ENCODE data around the gene PHLPP1.
"Not testable (repeated sequence)": the region's sequence is repeated elsewhere in the genome, so short reads cannot be mapped to it uniquely, and the experiment has no call there.

PHLPP1 gene

GRCh38 chr18:62894681-62895390, 179.5 kb downstream of the PHLPP1 start:
- no peak for DNase-seq (ENCODE audit: low read depth)

GRCh38 chr18:62897153-62897552, 181.8 kb downstream of the PHLPP1 start:
- peak; percentile 42 for DNase-seq (ENCODE audit: low read depth)

GRCh38 chr18:62898359-62898758, 183.0 kb downstream of the PHLPP1 start:
- no peak for DNase-seq (ENCODE audit: low read depth)

- no peak for DNase-seq (ENCODE audit: low read depth)
These were observed 184.2 kb downstream of the PHLPP1 start for GRCh38 chr18:62899534-62899933.

GRCh38 chr18:62900132-62900883, 185.0 kb downstream of the PHLPP1 start:
- DNase-seq (ENCODE audit: low read depth), result no peak

GRCh38 chr18:62902776-62903175, 187.4 kb downstream of the PHLPP1 start:
- DNase-seq (ENCODE audit: low read depth), result no peak

GRCh38 chr18:62904396-62905285, 189.3 kb downstream of the PHLPP1 start:
- DNase-seq (ENCODE audit: low read depth), result no peak

GRCh38 chr18:62912885-62913284, 197.5 kb downstream of the PHLPP1 start:
- no peak for DNase-seq (ENCODE audit: low read depth)

GRCh38 chr18:62913824-62914223, 198.5 kb downstream of the PHLPP1 start:
- not testable (repeated sequence) for DNase-seq (ENCODE audit: low read depth)

- no peak for DNase-seq (ENCODE audit: low read depth)
These were observed 199.6 kb downstream of the PHLPP1 start for GRCh38 chr18:62914871-62915392.

GRCh38 chr18:62918361-62918760, 203.0 kb downstream of the PHLPP1 start:
- no peak for DNase-seq (ENCODE audit: low read depth)

GRCh38 chr18:62919109-62919838, 203.9 kb downstream of the PHLPP1 start:
- no peak for DNase-seq (ENCODE audit: low read depth)

- DNase-seq (ENCODE audit: low read depth), result no peak
These were observed 209.8 kb downstream of the PHLPP1 start for GRCh38 chr18:62925031-62925688.

GRCh38 chr18:62928326-62928725, 213.0 kb downstream of the PHLPP1 start:
- no peak for DNase-seq (ENCODE audit: low read depth)

- no peak for DNase-seq (ENCODE audit: low read depth)
These were observed 218.0 kb downstream of the PHLPP1 start for GRCh38 chr18:62933261-62933887.

- DNase-seq (ENCODE audit: low read depth), result no peak
These were observed 220.7 kb downstream of the PHLPP1 start for GRCh38 chr18:62935994-62936393.

- no peak for DNase-seq (ENCODE audit: low read depth)
These were observed 221.7 kb downstream of the PHLPP1 start for GRCh38 chr18:62937065-62937464.

GRCh38 chr18:62938006-62938405, 222.7 kb downstream of the PHLPP1 start:
- no peak for DNase-seq (ENCODE audit: low read depth)

GRCh38 chr18:62938487-62938886, 223.1 kb downstream of the PHLPP1 start:
- DNase-seq (ENCODE audit: low read depth), result no peak

- no peak for DNase-seq (ENCODE audit: low read depth)
These were observed 224.1 kb downstream of the PHLPP1 start for GRCh38 chr18:62939433-62939832.

GRCh38 chr18:62939926-62940325, 224.6 kb downstream of the PHLPP1 start:
- DNase-seq (ENCODE audit: low read depth), result no peak
